Suppressor macrophage (primary cell): Measurements from ENCODE around the gene MEIOSIN.

Source experiments
- DNase-seq, 4 experiments: peaks; one replicate each; pipeline ENCODE4 v3.0.0-alpha.2; 2020 to 2022

MEIOSIN gene

DNA sequence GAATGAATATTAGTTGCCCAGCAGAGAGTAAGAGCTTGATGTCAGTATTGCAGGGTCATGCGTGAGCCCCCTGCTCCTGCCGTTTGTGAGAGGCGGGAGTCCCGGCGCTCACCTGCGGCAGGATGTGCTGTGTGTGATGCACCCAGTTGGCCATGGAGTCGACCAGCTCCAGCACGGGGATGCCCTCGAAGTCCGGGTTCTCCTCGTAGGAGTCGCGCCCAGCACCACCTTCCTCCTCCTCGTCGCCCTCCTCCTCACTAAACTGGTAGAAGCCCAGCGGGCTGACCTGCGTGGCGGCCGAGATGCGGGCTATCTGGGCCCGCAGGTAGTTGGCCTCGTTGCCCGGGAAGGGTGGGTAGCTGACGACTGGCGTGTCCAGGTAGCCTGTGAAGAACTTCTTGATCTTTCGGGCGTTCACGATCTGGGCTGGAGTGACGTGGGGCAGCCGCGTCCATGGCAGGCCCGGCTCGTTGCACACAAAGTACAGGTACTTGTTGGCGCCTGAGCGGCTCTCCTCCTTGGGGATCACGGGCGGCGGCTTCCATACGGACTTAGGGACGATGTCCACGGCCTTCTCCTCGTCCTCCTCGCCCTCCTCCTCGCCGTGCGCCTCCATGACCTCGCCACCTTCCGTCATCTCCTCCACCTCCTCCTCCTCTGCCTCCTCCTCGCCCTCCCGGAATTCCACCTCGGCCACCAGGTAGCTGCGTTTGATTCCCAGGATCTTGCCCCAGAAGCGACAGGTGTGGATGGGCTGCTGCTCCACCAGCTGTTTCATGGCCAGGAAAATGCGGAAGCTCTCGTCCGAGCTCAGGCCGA lies 71.1 kb downstream of the MEIOSIN start:
- DNase-seq = no peak

DNA sequence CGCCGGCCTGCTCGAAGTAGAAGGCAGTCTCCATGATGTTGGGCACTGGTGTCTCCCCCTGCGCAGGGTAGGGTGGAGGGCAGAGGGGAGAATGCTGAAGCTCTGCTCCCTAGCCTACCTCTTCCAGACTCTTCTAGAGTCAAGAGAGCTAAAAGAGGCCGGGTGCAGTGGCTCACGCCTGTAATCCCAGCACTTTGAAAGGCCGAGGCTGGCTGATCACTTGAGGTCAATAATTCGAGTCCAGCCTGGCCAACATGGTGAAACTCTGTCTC lies 71.7 kb downstream of the MEIOSIN start:
- no peak for DNase-seq

DNA sequence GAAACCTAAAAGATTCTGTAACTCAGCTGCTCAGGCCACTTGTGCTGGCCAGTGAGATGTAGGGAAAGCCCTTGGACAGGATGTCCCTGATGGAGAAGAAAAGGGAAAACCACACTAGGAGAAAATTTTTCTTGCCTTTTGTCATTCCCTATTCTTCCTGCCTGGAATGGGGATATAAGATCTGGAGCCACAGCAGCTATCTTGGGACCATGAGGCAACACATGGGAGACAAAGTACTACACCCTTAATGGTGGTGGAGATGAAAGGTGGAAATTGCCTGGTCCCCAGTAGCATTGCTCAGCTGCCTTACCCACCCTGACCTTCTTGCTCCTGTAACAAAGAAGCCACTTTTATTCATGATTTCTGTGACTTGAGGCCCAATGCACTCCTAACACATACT lies 72.5 kb downstream of the MEIOSIN start:
- no peak for DNase-seq

DNA sequence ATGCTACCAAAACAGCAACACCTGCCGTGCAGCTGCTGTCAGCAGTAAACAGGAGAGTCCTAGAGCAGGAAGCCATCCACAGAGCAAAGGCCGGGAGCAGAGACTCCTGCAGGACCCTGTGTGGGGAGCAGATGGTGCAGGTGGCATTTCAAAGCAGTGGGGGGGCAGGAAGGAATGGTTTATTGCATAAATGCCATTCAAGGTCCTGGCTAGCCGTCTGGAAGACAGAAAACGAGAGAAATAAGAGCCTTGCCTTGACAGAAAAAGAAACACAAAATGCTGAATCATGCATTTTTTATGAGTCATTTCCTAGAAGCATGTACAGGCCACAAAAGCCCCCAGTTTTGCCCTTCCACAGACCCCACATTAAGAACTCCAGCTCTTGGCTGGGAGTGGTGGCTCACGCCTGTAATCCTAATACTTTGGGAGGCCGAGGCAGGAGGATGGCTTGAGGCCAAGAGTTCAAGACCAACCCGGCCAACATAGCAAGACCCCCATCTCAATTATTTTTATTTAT lies 76.5 kb downstream of the MEIOSIN start:
- DNase-seq = peak in 2 of 4 experiments; percentile 28 to 38

DNA sequence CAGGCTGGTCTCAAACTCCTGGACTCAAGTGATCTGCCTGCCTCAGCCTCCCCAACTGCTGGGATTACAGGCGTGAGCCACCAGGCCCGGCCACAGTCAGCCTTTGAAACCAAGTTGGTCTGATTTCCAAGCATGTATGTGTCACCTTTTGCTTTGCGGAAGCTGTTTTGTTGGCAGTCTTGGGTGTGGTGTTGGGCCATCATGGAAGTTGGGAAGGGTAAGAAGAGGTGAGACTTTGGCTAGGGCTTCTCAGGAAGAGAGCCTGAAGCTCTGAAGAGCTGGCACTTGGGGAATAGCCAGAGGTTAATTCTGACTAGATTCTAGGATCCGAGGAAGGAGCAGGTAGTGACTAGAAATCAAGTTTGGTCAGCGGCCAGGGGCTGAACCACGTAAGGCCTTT lies 79.1 kb downstream of the MEIOSIN start:
- no peak for DNase-seq
